ENCODE data around the gene NOXO1. TPM values are rescaled to one million over a fixed set of nuclear protein-coding genes. Genes with fewer than 3 reads are reported as not detected.
A peak's percentile ranks its signal among the peaks of the same experiment; 100 is the strongest.

Gene NOXO1
- total RNA-seq, 1 donor from 2014 or later: 1.8 TPM

GRCh38 chr16:2023092-2024031 is 42.1 kb upstream of the NOXO1 start:
- peaks cover 35% of the 10 kb centered on the region for H3K27me3 ChIP-seq
- TF ChIP-seq CTCF (IDR thresholded peaks at IDR 0.05): peak; percentile 98
- DNase-seq: peak; percentile 96
- H3K4me1 ChIP-seq: peaks cover 46% of the 10 kb centered on the region
- peak; percentile 94 for ATAC-seq
- H3K9me3 ChIP-seq: no peaks in the 10 kb centered on the region
- no peaks in the 10 kb centered on the region for H3K36me3 ChIP-seq
- peak overlapping the region; percentile 82 for H3K27ac ChIP-seq
- intact Hi-C loops (cut with DNase I): loop anchor here (5.0 kb wide), 1 partner anchor 119 kb away; no protein-coding TSS in a partner anchor
- peak overlapping the region; percentile 41 for H3K4me3 ChIP-seq

DNA sequence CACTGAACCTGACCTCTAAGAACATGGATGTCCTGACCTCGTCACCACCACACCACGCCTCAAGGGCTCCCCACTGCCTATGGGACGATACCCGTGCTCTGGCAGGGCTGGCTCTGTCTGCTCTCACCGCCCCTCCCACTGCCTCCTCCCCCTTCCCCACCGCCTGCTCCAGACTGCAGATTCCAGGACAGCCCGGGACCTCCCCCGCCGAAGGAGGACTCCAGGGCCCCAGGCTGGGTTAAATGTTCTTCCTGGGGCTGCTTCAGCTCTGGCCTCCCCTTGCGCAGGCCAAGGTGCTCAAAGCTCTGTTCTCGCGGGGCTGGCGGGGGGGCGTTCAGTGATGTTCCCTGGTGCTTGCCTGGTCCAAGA is 41.4 kb upstream of the NOXO1 start:
- DNase-seq (no peak), ATAC-seq (peak; percentile 0)
- H3K27me3 ChIP-seq: peaks cover 35% of the 10 kb centered on the region
- TF ChIP-seq CTCF (IDR thresholded peaks at IDR 0.05): no peak
- peak overlapping the region; percentile 41 for H3K4me3 ChIP-seq
- no peaks in the 10 kb centered on the region for H3K9me3 ChIP-seq
- intact Hi-C loops (cut with DNase I): loop anchor here (5.0 kb wide), 1 partner anchor 120 kb away; no protein-coding TSS in a partner anchor
- H3K27ac ChIP-seq: no peak overlapping the region
- H3K36me3 ChIP-seq: no peaks in the 10 kb centered on the region
- peaks cover 41% of the 10 kb centered on the region for H3K4me1 ChIP-seq

DNA sequence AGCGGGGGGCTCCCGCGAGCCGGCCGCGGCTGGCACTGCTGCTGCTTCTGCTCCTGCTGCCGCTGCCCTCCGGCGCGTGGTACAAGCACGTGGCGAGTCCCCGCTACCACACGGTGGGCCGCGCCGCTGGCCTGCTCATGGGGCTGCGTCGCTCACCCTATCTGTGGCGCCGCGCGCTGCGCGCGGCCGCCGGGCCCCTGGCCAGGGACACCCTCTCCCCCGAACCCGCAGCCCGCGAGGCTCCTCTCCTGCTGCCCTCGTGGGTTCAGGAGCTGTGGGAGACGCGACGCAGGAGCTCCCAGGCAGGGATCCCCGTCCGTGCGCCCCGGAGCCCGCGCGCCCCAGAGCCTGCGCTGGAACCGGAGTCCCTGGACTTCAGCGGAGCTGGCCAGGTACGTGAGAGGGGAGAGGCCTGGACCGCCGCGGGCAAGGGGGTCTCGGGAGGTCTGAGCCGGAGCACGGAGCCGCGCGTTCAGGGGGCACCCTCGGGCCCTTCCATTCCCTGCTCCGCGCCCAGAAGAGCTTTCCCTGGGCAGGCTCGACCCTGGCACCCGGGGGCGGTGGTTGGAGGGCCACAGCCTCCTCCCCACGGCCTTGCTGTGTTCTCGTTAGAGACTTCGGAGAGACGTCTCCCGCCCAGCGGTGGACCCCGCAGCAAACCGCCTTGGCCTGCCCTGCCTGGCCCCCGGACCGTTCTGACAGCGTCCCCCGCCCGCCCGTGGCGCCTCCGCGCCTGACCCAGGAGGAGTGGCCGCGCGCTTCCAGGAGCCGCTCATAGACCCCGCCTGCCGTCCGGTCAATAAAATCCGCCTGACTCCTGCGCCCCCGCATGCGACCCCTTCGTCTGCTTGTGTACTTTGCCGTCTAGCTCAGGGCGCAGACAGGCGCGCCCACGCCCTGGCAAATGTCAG is 38.9 kb upstream of the NOXO1 start:
- Histone ChIP-seq H3K9me3 (no peaks in the 10 kb centered on the region), H3K27ac (no peak overlapping the region), H3K4me1 (peaks cover 29% of the 10 kb centered on the region), H3K36me3 (no peaks in the 10 kb centered on the region), H3K27me3 (peaks cover 39% of the 10 kb centered on the region), H3K4me3 (no peak overlapping the region)
- TF ChIP-seq CTCF (IDR thresholded peaks at IDR 0.05): no peak
- DNase-seq (no peak), ATAC-seq (no peak)
- intact Hi-C loops (cut with DNase I): loop anchor here (5.0 kb wide), 1 partner anchor 122 kb away; no protein-coding TSS in a partner anchor

GRCh38 chr16:2019518-2019920 is 38.2 kb upstream of the NOXO1 start, which contains the start of gene NPW:
Gene NPW (plus strand): TSS chr16:2019785.
- Histone ChIP-seq H3K27me3 (peaks cover 39% of the 10 kb centered on the region), H3K36me3 (no peaks in the 10 kb centered on the region), H3K9me3 (no peaks in the 10 kb centered on the region), H3K27ac (no peak within 1 kb of the TSS), H3K4me3 (no peak within 1 kb of the TSS), H3K4me1 (peaks cover 28% of the 10 kb centered on the region)
- intact Hi-C loops (cut with DNase I): no loop called here
- DNase-seq (no peak), ATAC-seq (no peak)
- TF ChIP-seq CTCF (IDR thresholded peaks at IDR 0.05): no peak

- Histone ChIP-seq H3K4me3 (no peak overlapping the region), H3K36me3 (no peaks in the 10 kb centered on the region), H3K27ac (no peak overlapping the region), H3K27me3 (peaks cover 34% of the 10 kb centered on the region), H3K9me3 (no peaks in the 10 kb centered on the region), H3K4me1 (peaks cover 9% of the 10 kb centered on the region)
- intact Hi-C loops (cut with DNase I): no loop called here
- no peak for ATAC-seq
- no peak for DNase-seq
- TF ChIP-seq CTCF (IDR thresholded peaks at IDR 0.05): peak; percentile 35
These were observed 35.2 kb upstream of the NOXO1 start for GRCh38 chr16:2016407-2016922.
